Measurements from ENCODE around the gene ATOSA.

The ATOSA gene, protein sequence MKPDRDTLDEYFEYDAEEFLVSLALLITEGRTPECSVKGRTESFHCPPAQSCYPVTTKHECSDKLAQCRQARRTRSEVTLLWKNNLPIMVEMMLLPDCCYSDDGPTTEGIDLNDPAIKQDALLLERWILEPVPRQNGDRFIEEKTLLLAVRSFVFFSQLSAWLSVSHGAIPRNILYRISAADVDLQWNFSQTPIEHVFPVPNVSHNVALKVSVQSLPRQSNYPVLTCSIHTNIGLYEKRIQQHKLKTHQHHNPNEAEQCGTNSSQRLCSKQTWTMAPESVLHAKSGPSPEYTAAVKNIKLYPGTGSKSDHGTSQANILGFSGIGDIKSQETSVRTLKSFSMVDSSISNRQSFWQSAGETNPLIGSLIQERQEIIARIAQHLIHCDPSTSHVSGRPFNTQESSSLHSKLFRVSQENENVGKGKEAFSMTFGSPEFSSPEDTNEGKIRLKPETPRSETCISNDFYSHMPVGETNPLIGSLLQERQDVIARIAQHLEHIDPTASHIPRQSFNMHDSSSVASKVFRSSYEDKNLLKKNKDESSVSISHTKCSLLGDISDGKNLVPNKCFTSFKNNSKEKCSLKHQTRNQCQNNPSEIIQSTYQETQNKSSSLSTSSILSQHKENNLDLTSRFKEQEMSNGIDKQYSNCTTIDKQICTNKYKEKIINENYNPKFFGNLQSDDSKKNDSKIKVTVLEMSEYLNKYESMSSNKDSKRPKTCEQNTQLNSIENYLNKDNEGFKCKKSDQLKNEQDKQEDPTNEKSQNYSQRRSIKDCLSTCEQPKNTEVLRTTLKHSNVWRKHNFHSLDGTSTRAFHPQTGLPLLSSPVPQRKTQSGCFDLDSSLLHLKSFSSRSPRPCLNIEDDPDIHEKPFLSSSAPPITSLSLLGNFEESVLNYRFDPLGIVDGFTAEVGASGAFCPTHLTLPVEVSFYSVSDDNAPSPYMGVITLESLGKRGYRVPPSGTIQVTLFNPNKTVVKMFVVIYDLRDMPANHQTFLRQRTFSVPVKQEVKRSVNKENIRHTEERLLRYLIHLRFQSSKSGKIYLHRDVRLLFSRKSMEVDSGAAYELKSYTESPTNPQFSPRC
- total RNA-seq: 84.8 to 92.6 reads per million in 2 donors

GRCh38 chr15:52679232-52680040 is at the start of gene ATOSA:
Gene ATOSA, minus strand, starts transcription at chr15:52679388. Its CDS starts 1,367 bp downstream, at chr15:52678021.
- DNase-seq: peak; percentile 80 to 94 (median 88)

- DNase-seq: no peak
Measured at GRCh38 chr15:52728899-52729298, 49.7 kb upstream of the ATOSA start.

DNA sequence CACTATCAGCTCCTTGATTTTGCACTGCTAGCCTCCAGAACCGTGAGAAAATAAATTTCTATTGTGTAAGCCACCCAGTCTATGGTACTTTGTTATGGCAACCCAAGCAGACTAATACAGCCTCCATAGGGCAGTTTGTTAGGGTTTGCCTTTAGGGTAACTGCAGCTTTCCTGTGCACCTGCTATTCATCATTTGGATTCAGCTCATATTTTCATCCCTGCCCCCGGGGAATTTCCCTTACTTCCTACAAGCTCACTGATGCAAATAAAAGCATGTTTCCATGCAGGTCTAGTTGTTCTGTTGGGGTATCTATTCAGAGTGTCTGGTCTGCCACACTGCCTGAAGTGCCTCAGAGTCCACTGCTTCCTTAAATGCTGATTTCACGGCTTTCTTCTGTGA is 48.6 kb upstream of the ATOSA start:
- no peak for DNase-seq

DNA sequence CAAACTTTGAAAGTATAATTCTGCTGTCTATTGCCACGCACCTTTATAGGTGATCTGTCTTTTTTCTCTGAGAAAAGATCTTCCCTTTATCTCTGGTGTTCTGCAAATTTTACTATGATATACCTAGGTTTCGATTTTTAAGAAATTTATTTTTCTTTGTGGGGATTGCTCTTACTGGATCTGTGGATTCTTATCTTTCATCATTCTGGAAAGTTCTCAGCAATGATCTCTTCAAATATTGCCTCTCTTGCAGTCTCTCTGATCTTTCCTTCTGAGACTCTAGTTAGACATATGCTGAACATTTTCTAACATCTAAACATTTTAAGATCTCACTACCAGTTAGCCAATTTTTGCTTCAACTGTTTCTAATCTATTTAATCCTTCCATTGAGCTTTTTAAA is 47.0 kb upstream of the ATOSA start:
- DNase-seq: no peak

DNA sequence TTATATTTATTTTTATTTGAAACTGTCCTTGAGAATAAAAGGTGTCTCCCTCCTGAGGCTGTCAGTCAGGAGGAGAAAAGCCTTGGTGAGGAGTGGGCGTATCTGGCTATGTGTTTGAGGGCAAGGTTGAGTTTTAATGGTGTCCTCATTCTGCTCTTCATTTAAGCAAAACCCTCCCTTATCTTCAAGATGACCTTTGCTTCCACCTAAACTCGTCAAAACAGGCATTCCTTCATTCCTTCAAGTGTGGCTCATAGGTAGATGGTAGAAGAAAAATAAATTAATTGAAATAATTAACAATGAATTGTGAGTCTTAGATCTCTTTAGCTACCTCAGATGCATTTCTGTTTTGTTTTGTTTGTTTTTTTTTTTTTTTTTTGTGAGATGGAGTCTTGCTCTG is 39.4 kb upstream of the ATOSA start:
- DNase-seq: no peak

DNA sequence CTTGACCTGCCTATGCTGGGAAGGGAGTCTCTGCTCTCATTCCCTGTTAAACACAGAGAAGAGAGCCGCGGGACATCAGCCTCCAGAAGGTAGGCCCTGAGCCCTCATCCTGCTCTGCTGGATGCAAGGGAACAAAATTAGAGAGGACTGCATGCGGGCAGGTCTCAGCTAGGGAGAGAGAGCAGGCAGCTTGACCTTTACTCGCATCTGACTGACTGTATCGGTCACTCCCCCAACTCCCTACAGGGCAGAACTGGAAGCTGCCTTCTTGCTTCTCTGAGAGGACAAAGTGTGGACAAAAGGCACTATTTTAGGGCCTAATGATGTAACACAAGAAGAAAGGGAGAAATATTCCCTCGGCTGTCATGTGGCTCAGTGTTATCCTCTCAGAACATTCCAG is 38.7 kb upstream of the ATOSA start:
- no peak for DNase-seq

GRCh38 chr15:52717481-52717880 is 38.3 kb upstream of the ATOSA start:
- DNase-seq: no peak

- DNase-seq: no peak
Measured at GRCh38 chr15:52716536-52716935, 37.3 kb upstream of the ATOSA start.

DNA sequence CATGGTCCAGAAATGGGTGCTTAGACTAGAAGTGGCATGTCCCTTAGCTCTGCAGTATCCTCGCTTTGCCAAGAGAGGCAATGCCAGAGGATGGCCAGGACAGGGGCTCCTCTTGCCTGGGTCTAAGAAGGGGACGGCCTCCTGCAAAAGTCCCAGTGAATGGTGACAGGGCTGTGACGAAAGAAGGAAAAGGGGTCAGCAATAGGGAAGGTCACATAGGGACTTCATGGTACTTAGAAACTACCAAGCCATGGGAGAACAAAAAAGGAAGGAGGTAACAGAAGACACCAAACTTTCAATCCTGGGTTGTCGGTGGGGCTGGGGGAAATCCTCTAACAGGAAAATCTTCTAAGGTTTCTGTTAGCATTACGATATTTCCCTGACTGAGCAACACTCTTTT is 36.2 kb upstream of the ATOSA start:
- no peak for DNase-seq

DNA sequence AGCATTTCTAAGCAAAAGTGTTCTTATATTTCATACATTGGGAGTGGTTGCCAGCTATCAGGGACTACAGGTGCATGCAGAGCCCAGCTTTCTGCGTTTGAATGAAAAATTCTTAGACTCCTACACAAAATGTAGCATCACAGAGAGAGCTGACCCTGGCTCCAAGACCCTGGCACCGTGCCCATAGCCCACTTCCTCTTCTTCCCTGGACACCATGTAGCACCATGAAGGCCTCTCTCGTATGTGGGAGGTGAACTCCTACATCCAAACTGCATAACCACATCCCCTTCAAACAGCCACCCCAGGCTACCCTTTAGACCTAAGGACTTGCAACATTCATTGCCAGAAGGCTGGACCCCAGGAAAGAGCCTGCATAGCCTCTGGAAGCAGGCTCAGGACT is 35.8 kb upstream of the ATOSA start:
- DNase-seq: no peak

DNA sequence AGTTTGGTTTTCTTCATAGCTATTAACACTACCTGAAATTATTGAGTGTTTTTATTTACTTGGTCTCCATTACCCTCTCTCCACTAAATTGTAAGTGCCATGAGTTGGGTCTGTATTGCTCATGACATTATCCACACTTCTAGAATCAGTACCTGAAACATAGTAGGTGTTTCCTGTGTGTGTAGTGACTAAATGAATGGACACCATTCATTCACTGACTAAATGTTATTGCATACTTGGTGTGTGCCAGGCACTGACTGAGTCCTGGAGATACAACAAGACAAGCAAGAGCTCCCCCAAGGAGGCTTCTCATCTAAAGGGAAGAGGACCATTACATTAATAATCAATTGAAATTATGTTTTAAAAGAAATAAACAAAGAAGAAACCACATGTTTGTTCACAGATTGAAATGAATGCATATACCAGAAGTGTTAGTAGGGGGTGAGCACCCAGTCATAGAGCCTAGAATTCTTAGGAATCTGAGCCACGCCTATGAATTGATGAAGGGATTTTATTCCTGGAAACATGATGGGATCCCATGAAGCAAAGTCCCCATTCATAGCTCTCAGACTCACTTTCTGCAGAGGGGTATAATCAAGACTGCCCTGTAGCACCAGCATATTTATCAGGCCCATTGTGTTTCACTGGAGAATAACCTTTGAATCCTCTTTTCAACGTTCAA is 31.7 kb upstream of the ATOSA start:
- no peak for DNase-seq

GRCh38 chr15:52710050-52710707 is 31.0 kb upstream of the ATOSA start:
- no peak for DNase-seq

- DNase-seq: no peak
Measured at GRCh38 chr15:52709187-52709981, 30.2 kb upstream of the ATOSA start.

- no peak for DNase-seq
Measured at GRCh38 chr15:52706091-52706490, 26.9 kb upstream of the ATOSA start.

DNA sequence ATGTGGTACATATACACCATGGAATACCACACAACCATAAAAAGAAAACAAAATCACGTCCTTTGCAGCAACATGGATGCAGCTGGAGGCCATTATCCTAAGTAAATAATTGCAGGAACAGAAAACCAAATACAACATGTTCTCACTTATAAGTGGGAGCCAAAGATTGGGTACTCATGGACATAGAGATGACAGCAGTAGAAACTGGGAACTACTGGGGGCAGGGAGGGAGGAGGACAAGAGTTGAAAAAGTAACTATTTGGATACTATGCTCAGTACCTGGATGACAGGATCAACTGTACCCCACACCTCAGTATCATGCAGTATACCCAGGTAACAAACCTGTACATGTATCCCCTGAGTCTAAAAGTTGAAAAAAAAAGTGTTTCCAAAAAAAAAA is 23.2 kb upstream of the ATOSA start:
- no peak for DNase-seq

- peak in 1 of 5 experiments; percentile 41 for DNase-seq
Measured at GRCh38 chr15:52699457-52699856, 20.3 kb upstream of the ATOSA start.

- DNase-seq: no peak
Measured at GRCh38 chr15:52698514-52698913, 19.3 kb upstream of the ATOSA start.

- no peak for DNase-seq
Measured at GRCh38 chr15:52697051-52697450, 17.9 kb upstream of the ATOSA start.

DNA sequence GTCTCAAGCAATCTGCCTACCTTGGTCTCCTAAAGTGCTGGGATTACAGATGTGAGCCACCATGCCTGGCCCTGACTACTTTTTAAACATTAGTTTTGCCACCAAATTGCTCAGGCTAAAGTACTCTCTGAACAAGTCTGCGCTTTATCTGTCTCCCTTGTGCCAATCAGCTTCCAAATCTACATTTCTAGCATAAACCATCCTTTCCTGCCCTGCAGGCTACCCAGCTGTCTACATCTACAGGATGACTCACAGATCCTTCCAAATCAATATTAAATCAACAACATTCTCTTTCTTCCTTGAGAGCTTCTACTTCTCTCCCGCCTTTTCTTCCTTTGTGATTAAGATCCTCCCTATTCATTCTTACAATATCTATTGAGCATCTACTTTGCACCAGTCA is 16.0 kb upstream of the ATOSA start:
- DNase-seq: no peak

DNA sequence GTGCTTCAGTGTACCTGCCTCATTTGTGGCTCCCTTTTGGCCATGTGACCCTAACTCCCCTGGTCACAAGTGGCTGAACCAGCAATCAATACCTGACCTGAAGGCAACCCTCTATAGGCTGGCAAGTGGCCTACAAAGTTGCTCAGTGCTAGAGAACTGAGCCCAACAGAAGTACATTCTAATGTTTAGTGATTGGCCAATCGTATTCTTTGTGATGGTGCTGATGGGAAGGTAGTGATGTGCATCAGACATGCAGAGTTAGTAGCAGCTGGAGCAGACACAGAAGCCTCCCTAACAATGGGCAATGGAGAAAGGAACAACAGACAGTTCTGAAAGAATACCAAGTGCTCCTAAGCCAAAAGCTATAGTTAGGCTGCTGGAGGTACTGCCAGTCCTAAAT is 10.4 kb upstream of the ATOSA start:
- no peak for DNase-seq

Measured in T-helper 2 cell (primary cell).